ENCODE results near the gene RIMOC1.
"Not testable (repeated sequence)": the region's sequence is repeated elsewhere in the genome, so short reads cannot be mapped to it uniquely, and the experiment has no call there.

Gene RIMOC1

GRCh38 chr5:41892031-41892430, 12.1 kb upstream of the RIMOC1 start:
- DNase-seq: peak; percentile 23

DNA sequence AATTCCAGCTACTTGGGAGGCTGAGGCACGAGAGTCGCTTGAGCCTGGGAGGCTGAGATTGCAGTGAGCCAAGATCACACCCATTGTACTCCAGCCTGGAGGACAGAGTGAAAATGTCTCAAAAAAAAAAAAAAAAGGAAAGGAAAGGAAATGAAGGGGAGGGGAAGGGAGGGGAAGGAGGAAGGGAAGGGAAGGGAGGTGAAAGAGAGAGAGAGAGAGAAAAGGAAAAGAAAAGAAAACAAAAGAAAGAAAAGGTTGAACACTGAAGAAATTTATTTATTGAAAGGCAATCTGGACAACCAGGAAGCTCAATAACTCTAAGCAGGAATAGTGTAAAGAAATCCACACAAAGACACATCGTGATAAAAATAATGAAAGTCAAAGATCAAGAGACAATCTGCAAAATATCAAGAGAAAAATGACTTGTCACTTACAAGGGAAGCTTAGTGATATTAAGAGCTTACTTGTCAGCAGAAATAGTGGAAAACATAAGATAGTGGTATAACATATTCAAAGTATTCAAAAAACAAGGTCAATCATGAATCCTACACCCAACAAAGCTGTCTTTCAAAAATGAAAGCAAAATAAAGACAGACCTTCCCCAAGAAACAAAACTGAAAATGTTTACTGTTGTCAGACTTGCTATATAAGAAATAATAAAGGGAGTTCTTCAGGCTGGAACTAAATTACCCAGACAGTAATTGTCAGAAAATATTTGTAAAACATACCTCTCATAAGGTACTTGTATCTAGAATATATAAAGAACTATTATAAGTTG, 10.9 kb upstream of the RIMOC1 start:
- DNase-seq: no peak

- no peak for DNase-seq
Observed at GRCh38 chr5:41896230-41896629, 7.9 kb upstream of the RIMOC1 start.

DNA sequence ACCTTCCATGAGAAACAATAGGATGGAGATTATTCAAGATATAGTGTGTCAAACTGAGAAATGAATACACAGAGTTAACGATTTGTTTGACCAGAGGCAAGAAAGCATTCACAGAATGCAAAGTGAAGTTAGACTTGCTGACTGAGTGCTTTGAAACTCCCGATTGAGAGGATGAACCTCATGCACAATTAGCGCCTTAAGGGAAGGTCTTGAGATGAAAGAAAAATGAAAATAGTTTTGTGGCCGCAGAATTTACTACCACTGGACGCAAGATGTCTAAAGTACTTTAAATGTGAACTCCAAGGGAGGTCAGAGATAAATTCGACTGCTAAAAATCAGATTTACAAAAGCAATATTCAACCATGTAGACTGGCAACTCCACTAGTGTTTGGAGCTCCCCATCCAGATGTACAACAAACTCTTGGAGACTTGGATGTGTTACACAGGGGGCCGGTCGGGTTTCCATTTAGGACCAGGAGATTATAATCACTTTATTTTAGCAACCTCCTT, 707 bp upstream of the RIMOC1 start:
- no peak for DNase-seq

DNA sequence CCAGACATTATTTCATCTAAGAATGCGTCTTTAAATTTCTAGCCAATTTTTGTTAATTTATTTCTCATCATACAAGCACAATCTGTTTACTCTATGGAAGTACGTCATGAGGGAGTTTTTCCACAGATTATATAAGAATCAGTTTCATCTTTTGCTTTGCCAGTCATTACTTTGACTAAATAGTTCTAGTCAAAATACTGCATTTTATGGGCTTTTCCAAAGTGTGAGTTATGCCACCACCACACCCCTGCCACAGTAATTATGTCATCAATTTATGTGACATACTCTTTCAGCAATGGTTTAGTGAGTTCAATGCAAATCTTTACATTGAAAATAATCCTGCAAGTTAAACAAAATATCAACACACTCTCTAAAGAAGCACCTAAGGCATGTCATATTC, 2.0 kb downstream of the RIMOC1 start:
- no peak for DNase-seq

- DNase-seq: no peak
Observed at GRCh38 chr5:41908374-41909079, 4.4 kb downstream of the RIMOC1 start.

GRCh38 chr5:41918105-41918504, 14.0 kb downstream of the RIMOC1 start:
- DNase-seq: no peak

DNA sequence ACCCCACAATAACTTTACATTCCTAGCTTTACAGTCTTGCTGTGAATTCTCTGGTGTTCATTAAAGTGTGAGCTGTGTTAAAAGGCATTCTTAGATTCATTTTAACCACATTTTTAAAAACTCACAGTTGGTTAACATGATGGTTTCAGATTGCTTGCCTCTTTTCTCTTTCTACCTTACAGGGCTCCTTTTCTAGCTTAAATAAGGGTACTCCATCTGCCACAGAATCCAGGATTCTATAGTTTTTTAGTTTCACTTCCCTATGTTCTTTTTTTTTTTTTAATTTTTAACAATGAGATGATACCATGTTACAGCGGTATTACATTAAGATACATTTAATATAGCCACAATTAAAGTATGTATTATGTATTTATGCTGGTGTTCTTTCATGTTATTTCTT, 17.0 kb downstream of the RIMOC1 start:
- DNase-seq: no peak

DNA sequence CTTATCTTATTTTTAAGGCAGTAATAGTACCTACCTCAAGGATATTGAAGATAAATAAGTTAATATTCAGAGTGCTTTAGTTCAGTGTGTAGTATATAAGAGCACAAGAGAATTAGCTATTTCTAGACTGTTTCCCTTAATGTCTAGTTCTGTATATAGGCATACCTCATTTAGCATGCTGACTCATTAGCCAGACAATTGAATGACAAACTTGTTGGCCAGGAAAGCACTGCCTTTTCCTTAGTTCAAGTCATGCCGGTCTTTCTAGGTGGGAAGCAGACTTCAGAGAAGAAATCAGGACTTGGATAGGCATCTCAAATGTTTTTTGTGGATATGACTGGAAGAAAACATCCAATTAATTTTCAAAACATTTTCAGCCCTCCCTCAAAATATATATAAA, 17.7 kb downstream of the RIMOC1 start:
- DNase-seq: no peak

DNA sequence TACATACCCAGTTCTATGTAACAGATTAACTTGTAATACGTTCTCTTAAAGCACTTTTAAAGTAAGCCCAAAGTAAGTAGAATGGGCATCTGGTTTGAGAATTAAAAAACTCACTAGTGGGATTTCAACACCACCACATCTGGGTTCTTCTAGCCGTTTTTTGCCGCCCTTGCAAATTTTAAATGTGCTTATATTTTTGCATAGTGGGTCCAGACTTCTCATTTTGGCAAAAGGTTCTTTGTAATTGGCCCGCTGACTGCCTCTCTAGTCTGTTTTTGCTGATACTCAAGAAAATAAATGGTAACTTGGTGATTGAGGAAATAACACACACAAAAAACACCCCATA, 20.4 kb downstream of the RIMOC1 start:
- no peak for DNase-seq

DNA sequence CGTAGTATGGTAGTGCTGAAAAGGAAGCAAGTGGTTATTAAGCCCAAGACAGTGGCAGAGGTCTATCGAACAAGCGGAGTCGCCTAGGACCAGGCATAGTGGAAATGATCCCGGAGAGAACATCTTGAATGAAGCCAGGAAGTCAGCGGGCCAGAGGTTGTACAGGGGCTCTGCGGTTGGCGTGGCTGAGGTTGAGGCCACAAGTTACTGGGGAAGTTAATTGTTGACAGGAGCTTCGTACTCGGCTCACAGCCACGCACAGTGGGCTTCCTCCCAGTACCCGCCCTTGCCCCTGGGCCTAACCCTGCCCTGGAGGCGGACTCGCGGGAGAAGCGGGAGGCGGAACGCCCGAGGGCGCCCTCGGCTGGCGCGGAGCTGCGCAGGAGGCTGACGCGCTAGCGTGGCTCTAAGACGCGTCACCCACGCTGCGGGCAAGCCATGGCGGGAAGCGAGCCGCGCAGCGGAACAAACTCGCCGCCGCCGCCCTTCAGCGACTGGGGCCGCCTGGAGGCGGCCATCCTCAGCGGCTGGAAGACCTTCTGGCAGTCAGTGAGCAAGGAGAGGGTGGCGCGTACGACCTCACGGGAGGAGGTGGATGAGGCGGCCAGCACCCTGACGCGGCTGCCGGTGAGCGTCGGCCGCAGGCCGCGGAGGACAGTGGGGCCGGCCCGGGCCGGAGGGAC, 20.9 kb downstream of the RIMOC1 start, which contains the start of gene FBXO4:
FBXO4 (plus strand) TSS at position 410 of the 683 bp plus-strand sequence; CDS start at position 439, 29 bp downstream.
- peak; percentile 89 for DNase-seq

DNA sequence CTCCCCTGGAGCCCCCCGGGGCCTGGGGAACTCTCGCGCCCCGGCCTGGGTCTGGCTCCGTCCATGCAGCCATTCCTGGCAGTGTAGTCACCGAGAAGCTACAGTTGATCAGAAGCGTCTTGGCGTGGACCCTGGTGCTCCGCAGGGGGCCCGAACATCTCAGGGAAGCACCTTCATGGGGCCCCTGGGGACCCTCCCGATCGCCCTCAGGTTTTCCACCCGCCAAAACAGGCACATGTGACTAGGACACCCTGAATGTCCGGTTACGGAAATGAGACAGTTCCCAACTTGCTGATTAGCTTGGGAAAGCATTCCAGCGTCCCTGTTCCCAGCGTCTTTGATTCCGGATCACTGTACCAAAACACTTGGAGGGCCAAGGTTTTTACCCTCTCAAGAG, 21.4 kb downstream of the RIMOC1 start:
- peak; percentile 44 for DNase-seq

- no peak for DNase-seq
Observed at GRCh38 chr5:41927604-41928003, 23.5 kb downstream of the RIMOC1 start.

DNA sequence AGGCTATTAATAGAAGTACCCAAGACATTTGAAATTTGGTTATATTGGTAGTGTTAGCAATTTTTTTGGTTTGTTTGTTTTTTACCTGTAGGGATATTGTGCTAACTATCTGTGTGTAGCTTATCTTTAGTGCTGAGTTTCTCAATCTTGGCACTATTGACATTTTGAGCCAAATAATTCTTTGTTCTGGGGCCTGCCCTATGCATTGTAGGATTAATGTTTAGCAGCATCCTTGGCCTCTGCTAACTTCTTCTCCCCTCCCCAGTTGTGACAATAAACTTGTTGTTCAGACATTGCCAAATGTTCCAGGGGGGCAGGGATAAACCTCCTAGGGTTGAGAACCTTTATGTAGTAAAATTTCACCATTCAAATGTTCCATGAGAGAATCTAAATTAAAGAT, 24.9 kb downstream of the RIMOC1 start:
- no peak for DNase-seq

- DNase-seq: no peak
Observed at GRCh38 chr5:41932770-41933169, 28.6 kb downstream of the RIMOC1 start.

- DNase-seq: no peak
Observed at GRCh38 chr5:41935544-41935943, 31.4 kb downstream of the RIMOC1 start.

DNA sequence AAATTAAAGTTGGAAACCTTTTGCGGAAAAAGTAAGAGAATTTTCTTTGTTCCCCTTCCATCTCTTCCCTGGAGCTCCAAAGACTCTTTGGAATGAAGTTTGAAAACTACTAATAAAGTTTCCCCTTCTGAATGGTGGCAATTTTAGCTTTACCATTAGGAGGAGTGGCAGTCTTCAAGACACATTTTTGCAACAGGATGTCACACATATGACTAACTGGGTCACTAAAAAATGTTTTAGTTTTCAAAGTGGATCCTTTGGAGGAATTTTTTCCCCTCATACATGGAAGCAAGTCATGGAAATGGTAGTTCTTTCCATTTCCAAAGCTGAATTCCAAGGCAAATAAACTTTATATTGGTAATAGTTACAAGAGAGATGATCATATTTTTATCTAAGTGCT, 36.5 kb downstream of the RIMOC1 start:
- DNase-seq: no peak

DNA sequence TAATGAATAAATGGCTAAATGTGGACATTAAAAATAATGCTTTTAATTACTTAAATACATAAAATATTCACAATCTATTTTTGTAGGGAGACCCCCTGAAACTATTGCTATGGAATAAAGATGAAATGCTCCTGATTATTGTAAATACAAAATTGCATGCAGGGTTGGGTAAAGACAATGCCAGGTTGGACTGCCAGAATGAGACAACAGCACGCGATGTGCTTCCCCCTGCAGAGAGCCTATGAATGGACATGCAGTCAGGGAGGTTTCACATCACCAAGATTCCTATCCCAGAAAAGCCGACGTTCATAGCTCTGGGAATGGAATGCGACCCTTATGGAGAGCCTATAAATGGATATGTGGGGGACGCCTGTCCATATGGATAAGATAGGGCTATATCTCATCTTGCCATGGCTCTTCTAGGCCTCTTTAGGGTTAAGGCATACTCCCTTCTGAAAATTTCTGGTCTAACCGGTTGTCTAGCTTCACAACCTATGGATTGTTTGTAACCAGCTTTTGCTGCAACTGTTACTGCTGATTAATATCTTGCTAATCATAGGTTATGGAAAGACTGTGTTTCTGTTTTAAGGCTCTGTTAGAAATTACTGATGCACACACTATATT, 41.3 kb downstream of the RIMOC1 start:
- DNase-seq: not testable (repeated sequence)

GRCh38 chr5:41951224-41951623, 47.1 kb downstream of the RIMOC1 start:
- DNase-seq: no peak

Data from DMS53 (cell line).